Measurements from ENCODE around the gene XYLB. TPM values are rescaled to one million over a fixed set of nuclear protein-coding genes. Genes with fewer than 3 reads are reported as not detected.

Gene XYLB
- total and polyA plus RNA-seq, 2 of the 13 experiments (the other 11 are each of a cell fraction or from before 2014, with no cell fraction given): 25.9 to 30.0 TPM

- BruUV-seq (replicated peaks): no TSS peak
- no peak overlapping the region for H3K4me2 ChIP-seq (ENCODE audit: low read depth, low read length)
- intact Hi-C loops (cut with micrococcal nuclease; ENCODE audit: unreplicated experiment): no loop called here
- no peak overlapping the region for H3K9ac ChIP-seq (ENCODE audit: insufficient read depth, low read depth, low read length)
- H3K4me3 ChIP-seq (replicated peaks in 1 of 3; ENCODE audit: insufficient read depth in 1 of 3, low read depth in 2 of 3, low read length in 3 of 3): no peak overlapping the region
- no peaks in the 10 kb centered on the region for H3K27me3 ChIP-seq (ENCODE audit: control insufficient read depth in 1 of 2, insufficient read depth in 2 of 2, low read length in 2 of 2)
- no peaks in the 10 kb centered on the region for H3K9me3 ChIP-seq (ENCODE audit: low read length)
- ATAC-seq (no peak), FAIRE-seq (no peak), DNase-seq (ENCODE audit: low spot score) (no peak)
- ChIA-PET POLR2A (no interaction called here), CTCF (ENCODE audit: low intra/inter-chr PET ratio, low total read pairs) (no interaction called here)
- H4K20me1 ChIP-seq (ENCODE audit: insufficient read depth, low read length): peaks cover 4% of the 10 kb centered on the region; the same call in 1 of the 2 replicates
- H3K4me1 ChIP-seq (ENCODE audit: insufficient read depth, low read length): peaks cover 14% of the 10 kb centered on the region
- in situ Hi-C loops (cut with HindIII; ENCODE audit: extremely low pct_ligation_motif_present, low pct_unique_long_range_greater_than_20kb): no loop called here
- no peak overlapping the region for H3K27ac ChIP-seq (ENCODE audit: extremely low read length, insufficient read depth, low read length)
- H3K79me2 ChIP-seq (ENCODE audit: insufficient read depth, low read length): no peaks in the 10 kb centered on the region
- 93% methylated on average over 4 of the region's 4 CpGs for WGBS (ENCODE audit: low lambda C conversion rate)
- no peak overlapping the region for H2AFZ ChIP-seq (ENCODE audit: low read length)
- peaks cover 39 to 70% of the 10 kb centered on the region in 2 experiments for H3K36me3 ChIP-seq (replicated peaks in 1 of 2; ENCODE audit: control insufficient read depth in 1 of 2, insufficient read depth in 2 of 2, low read length in 2 of 2)
- TF ChIP-seq RORA (CRISPR knock-in tag; IDR thresholded peaks at IDR 0.05): no peak
- no peak for TF ChIP-seq ZKSCAN8 (CRISPR knock-in tag; IDR thresholded peaks at IDR 0.05; ENCODE audit: borderline replicate concordance)
- no peak for TF ChIP-seq GMEB2 (CRISPR knock-in tag; IDR thresholded peaks at IDR 0.05; ENCODE audit: low read depth)
- no peak for TF ChIP-seq DDIT3 (CRISPR knock-in tag; IDR thresholded peaks at IDR 0.05)
- no peak for TF ChIP-seq CSRNP1 (CRISPR knock-in tag; IDR thresholded peaks at IDR 0.05)
- TF ChIP-seq CAMTA2 (CRISPR knock-in tag; IDR thresholded peaks at IDR 0.05; ENCODE audit: borderline replicate concordance): no peak
- no peak for TF ChIP-seq ZBTB40 (IDR thresholded peaks at IDR 0.05)
- TF ChIP-seq ZBTB40 (CRISPR knock-in tag; IDR thresholded peaks at IDR 0.05): no peak
- no peak for TF ChIP-seq CREM (IDR thresholded peaks at IDR 0.05)
- TF ChIP-seq CREM (CRISPR knock-in tag; IDR thresholded peaks at IDR 0.05): no peak
- TF ChIP-seq ATF7-NPFF (CRISPR knock-in tag; IDR thresholded peaks at IDR 0.05; ENCODE audit: low read depth): no peak
- no peak for TF ChIP-seq ZNF367 (CRISPR knock-in tag; IDR thresholded peaks at IDR 0.05; ENCODE audit: borderline replicate concordance)
These were observed 54.8 kb downstream of the XYLB start for GRCh38 chr3:38401246-38401962.

Data from HepG2 (cell line).